IPS-15b (cell line): ENCODE results near the gene DDX39B.
A peak's percentile ranks its signal among the peaks of the same experiment; 100 is the strongest.
"Not testable (repeated sequence)": the region's sequence is repeated elsewhere in the genome, so short reads cannot be mapped to it uniquely, and the experiment has no call there.

Source experiments
- H3K27me3 ChIP-seq: one replicate; pipeline ENCODE4 v1.6.1; 2013; ENCODE audit warnings: low read length; ENCODE audit not compliant: control insufficient read depth, insufficient read depth
- H3K36me3 ChIP-seq: one replicate; pipeline ENCODE4 v1.6.1; 2013; ENCODE audit warnings: low read length; ENCODE audit not compliant: control insufficient read depth, insufficient read depth
- H3K4me1 ChIP-seq: one replicate; pipeline ENCODE4 v1.6.1; 2013; ENCODE audit warnings: mild to moderate bottlenecking, low read length; ENCODE audit not compliant: control insufficient read depth, insufficient read depth
- H3K4me3 ChIP-seq: one replicate; pipeline ENCODE4 v1.5.1; 2013; ENCODE audit warnings: low read depth, low read length
- H3K9ac ChIP-seq: one replicate; pipeline ENCODE4 v1.6.1; 2013; ENCODE audit warnings: low read depth, mild to moderate bottlenecking, low read length
- H3K9me3 ChIP-seq: one replicate; pipeline ENCODE4 v1.6.1; 2013; ENCODE audit warnings: mild to moderate bottlenecking, low read length; ENCODE audit not compliant: control insufficient read depth, insufficient read depth

The DDX39B gene

DNA sequence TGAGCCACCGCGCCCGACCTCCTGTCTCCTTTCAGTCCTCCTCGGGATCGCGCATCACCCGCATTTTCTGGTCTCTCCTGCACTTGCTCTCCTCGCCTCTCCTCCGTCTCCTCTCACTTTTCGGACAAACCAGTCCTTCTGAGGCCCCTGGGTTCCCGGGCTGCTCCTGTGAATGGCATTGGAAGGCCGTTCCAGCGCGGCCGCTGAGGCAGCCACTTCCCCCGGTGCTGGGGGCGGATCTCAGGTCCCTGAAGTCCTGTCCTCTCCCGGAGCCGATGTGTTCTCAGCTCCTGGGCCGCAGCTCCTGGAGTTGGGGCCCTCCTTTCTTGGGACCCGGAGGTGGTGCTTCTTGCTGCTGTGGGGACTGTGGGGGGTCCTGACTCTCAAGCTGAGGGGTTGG, 43.1 kb downstream of the DDX39B start:
- no peaks in the 10 kb centered on the region for H3K36me3 ChIP-seq
- no peaks in the 10 kb centered on the region for H3K9me3 ChIP-seq
- H3K4me3 ChIP-seq = peak overlapping the region; percentile 72
- peaks cover 37% of the 10 kb centered on the region for H3K27me3 ChIP-seq
- H3K9ac ChIP-seq = peak overlapping the region; percentile 54
- H3K4me1 ChIP-seq = no peaks in the 10 kb centered on the region

DNA sequence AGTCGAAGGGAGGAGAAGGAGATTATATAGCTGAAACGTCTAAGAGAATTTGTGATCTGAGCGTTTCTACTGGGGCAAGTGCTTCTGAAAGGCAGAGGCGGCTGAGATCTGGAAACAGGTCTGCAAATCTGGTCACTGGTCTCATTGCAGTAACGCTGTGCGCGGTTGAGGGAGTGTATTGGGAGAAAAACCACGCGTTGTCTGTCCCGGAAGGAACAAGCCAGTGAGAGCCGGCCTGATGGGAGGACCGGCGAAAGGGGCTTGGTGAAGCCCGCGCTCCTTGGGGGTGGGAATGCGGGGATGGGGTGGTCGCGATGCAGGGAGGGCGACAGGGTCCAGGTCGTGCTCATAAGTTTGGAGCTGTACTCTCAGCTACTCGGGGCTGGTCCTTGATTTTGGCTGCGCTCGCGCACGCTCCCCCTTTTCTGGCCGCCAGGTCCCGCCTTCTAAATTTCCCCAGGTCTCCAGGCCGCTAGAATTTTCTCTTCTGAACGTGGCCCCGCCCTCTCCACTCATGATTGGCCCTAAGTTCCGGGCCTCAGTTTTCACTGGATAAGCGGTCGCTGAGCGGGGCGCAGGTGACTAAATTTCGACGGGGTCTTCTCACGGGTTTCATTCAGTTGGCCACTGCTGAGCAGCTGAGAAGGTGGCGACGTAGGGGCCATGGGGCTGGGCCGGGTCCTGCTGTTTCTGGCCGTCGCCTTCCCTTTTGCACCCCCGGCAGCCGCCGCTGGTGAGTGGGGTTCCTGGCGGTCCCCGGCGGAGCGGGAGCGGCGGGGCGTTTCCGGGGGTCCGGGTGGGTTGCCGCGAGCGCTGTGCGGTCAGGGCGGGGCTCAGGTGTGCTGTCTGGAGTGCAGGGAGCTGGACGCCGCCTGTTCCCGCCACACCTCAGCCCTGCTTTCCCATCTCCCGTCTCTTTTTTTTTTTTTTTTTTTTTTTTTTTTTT, 44.0 kb downstream of the DDX39B start, which contains the start of gene MICB:
MICB (plus strand) TSS at position 615 of the 946 bp plus-strand sequence; CDS start at position 664, 49 bp downstream.
- no peaks in the 10 kb centered on the region for H3K36me3 ChIP-seq
- peak within 1 kb of the TSS; percentile 54 for H3K9ac ChIP-seq
- H3K9me3 ChIP-seq = no peaks in the 10 kb centered on the region
- H3K27me3 ChIP-seq = peaks cover 37% of the 10 kb centered on the region
- H3K4me3 ChIP-seq = peak within 1 kb of the TSS; percentile 72
- no peaks in the 10 kb centered on the region for H3K4me1 ChIP-seq

DNA sequence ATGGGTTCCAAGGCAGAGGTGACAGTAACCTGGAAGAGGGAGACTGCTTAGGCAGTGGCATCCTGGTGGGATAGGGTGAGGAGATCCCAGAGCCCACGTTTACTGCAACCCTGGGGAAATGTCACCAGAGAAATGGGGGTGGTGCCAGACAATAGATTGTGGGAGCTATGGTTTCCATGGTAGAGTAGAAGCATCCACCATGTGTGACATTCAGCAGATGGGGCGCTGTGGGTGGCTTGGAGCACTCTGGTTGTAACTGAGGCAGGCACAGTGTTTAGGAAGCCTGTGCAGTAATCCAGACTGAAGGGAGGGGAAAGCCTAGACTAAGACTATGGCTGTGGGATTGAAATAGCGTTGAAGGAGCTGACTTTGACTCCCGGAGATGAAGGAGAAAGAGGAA, 45.0 kb downstream of the DDX39B start:
- peaks cover 37% of the 10 kb centered on the region for H3K27me3 ChIP-seq
- not testable (repeated sequence) for H3K4me3 ChIP-seq, H3K4me1 ChIP-seq, H3K36me3 ChIP-seq, H3K9me3 ChIP-seq, H3K9ac ChIP-seq

DNA sequence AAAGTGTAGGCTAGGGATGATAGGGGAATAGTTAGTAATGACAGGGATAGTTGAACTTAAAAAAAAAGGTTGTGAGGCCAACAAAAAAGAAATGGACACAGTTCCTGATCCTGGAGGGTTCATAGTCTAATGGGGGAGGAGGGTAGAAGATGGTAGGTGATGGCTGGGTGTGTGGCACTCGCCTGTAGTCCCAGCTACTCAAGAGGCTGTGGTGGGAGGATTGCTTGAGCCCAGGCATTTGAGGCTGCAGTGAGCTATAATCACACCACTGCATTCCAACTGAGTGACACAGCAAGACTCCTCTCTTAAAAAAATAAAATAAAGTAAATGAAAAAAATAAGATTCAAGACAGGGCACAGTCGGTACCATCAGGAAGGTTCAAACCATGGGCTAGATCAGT, 46.2 kb downstream of the DDX39B start:
- Histone ChIP-seq H3K4me1 (no peaks in the 10 kb centered on the region), H3K4me3 (peak overlapping the region; percentile 79), H3K27me3 (peaks cover 37% of the 10 kb centered on the region), H3K9ac (no peak overlapping the region), H3K9me3 (no peaks in the 10 kb centered on the region), H3K36me3 (no peaks in the 10 kb centered on the region)

DNA sequence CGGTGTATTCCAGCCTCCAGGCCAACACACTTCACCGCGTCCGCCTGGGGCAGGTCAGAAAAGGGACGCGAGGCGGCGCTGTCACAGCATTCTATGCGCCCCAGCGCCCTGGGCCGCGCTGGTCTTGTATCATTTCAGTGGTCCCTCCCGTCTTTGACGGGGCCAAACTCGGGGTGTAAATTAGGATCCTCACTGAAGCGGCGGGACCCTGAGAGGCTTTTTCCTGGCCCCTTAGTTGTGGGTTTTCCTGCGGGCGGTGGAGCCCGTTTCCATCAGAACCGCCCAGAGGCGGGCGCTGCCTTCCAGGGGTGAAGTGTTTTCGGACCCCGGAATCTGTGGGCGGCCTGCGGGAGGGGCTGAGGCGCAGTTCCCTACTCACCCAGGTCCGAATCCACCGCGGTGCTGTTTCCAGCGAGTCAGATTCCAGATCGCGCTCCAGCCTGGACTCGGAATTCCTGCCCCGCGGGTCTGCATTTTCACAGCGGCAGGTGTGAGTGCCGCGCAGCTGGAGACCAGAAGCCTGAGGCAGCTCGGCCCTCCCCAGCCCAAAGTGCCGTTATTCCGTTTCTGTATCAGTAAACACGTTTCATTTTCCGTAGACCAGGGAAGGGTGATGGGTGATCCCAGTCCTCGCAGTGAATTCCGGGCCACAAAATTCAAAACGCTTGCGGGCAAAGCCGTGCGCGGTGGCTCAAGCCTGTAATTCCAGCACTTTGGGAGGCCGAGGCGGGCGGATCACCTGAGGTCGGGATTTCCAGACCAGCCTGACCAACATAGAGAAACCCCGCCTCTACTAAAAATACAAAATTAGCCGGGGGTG, 47.7 kb downstream of the DDX39B start:
- Histone ChIP-seq H3K4me1 (no peaks in the 10 kb centered on the region), H3K9ac (peak overlapping the region; percentile 47), H3K36me3 (no peaks in the 10 kb centered on the region), H3K4me3 (peak overlapping the region; percentile 79), H3K27me3 (peaks cover 32% of the 10 kb centered on the region), H3K9me3 (no peaks in the 10 kb centered on the region)

DNA sequence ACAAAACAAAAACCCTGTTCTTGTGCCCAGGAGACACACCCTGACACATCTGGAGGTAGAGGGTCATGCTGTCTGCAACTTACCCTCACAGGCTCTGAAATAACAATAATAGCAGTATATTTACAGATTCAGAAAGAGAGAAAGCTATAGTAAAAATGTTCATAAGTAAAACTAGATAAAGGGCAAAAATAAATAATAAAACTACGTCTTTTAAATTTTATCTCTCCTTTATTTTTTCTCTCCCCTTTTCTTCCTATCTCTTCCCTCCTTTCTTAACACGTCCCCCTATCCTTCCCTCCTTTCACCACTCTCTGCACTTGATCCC, 48.3 kb downstream of the DDX39B start:
- H3K36me3 ChIP-seq, H3K9me3 ChIP-seq, H3K9ac ChIP-seq, H3K4me1 ChIP-seq: not testable (repeated sequence)
- H3K4me3 ChIP-seq = peak overlapping the region; percentile 79
- peaks cover 26% of the 10 kb centered on the region for H3K27me3 ChIP-seq

DNA sequence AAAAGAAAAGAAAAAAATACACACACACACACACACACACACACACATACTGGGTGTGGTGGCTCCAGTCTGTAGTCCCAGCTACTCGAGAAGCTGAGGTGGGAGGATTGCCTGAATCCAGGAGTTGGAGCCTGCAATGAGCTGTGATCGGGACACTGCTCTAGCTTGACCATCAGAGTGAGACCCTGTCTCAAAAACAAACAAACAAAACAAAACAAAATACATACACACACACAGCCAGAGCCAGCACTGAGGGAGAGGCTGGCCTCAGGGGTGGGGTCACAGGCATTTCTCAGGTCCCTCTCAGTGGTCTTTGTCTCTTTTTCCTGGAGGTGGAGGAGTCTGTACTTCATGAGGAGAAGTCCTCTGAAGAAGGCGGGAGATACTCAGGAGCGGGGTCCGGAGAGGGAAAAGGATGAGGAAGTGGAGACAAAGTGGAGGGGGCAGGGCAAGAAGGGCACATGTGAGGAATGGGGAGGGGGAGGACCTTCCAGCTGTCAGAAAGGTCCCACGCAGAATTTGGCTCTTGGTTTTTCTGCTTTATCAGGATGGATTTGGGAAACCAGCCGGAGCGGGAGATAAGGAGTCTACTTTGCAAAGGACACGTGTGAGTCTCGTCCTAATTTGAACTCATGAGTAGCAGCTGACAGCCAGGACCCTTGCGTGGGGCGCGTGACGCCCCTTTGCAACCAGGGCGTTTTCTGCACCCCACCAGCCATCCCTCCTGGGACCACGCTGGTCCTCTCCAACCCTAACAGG, 51.5 kb downstream of the DDX39B start:
- H3K9me3 ChIP-seq = no peaks in the 10 kb centered on the region
- H3K36me3 ChIP-seq = no peaks in the 10 kb centered on the region
- peaks cover 3% of the 10 kb centered on the region for H3K27me3 ChIP-seq
- H3K4me1 ChIP-seq = no peaks in the 10 kb centered on the region
- H3K9ac ChIP-seq = no peak overlapping the region
- H3K4me3 ChIP-seq = no peak overlapping the region

DNA sequence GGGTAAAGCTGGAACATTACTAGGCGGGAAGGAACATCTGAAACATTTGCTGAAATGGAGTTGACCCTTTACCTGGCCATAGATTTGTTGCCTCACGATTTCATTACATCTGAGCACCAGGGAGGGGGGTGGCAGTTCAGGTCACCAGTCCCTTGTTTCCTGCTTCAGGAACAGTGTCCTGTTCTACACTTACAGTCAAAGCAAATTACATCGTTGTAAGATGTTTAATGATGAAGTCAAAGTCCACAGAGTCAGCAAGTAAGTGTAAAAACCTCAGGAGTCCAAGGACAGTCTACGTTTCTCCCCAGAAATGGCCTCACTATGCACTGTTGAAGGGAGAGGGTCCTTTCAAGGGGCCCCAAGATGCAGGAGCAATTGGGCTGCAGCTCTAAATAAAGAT, 52.7 kb downstream of the DDX39B start:
- Histone ChIP-seq H3K9ac (no peak overlapping the region), H3K36me3 (no peaks in the 10 kb centered on the region), H3K4me1 (no peaks in the 10 kb centered on the region), H3K4me3 (no peak overlapping the region), H3K27me3 (no peaks in the 10 kb centered on the region), H3K9me3 (no peaks in the 10 kb centered on the region)

DNA sequence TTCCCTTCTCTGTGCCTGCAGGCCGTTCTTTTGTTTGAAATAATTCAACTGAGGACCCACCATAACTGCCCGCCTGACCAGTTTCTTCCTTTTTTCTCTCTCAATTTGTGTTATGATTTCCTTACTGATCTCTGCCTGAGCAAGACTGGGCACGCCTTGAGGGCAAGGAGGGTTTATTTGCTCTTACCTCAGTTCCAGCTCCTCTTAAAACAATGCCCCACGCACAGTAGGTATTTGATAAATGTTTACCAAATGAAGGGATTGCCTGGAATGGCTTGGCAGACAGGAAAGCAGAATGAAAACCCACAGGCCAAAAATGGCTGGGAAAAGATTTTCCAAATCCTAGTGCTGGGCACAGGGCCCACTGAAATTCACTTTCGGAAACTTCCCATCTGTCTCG, 54.1 kb downstream of the DDX39B start:
- not testable (repeated sequence) for H3K36me3 ChIP-seq, H3K4me3 ChIP-seq, H3K27me3 ChIP-seq, H3K9me3 ChIP-seq, H3K9ac ChIP-seq, H3K4me1 ChIP-seq

DNA sequence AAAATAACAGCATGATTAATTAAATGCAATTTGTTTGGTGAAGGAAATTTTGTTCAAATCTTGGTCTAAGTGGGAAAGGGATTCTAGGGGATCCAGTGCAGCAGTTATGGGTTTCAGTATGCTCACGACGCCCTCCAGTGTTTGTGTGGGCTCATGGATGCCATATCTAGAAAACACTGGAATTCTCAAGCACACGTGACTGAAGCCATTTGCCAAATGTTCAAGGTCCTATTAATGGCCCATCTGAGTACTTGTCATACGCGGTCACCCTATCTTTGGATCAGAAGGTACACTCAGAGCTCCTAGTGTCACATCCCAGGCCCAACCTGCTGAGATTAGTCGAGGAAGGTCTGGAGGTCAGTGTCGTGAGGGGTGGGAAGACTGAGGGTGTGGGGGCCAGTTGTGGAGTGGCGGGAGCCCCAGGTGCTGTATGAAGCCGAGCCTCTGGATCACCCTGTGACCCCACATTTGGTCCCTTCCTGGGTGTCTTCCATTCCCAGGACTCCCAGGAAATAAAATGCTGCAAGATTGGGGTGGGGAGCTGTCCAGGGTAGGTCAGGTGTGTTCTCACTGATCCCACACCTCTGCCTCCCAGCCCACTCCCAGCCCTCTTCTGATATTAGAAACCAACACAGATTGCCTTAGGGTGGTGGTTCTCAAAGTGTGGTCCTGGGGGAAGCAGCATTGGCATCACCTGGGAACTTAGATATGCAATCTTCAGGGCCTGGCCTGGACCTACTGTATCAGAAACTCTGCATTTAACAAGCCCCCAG, 55.6 kb downstream of the DDX39B start:
- not testable (repeated sequence) for H3K4me1 ChIP-seq, H3K9ac ChIP-seq, H3K36me3 ChIP-seq, H3K9me3 ChIP-seq, H3K27me3 ChIP-seq, H3K4me3 ChIP-seq

DNA sequence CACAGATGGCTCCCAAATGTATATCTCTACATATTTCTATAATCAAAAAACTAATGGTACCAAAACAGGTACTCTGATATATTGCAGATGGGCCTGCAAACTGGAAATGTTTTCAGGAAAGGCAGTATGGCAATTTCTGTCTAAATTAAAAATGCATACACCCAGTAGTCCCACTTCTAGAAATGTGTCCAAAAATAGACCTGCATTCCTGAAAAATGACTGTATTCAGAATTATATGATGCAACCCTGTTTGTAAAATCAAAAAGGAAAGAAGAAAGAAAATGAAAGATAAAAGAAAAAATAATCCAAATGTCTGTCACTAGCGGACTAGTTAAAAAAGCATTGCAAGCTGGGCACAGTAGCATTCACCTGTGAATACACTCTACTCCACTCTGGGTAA, 56.7 kb downstream of the DDX39B start:
- no peaks in the 10 kb centered on the region for H3K4me1 ChIP-seq
- no peaks in the 10 kb centered on the region for H3K9me3 ChIP-seq
- H3K4me3 ChIP-seq = no peak overlapping the region
- no peaks in the 10 kb centered on the region for H3K36me3 ChIP-seq
- no peak overlapping the region for H3K9ac ChIP-seq
- H3K27me3 ChIP-seq = no peaks in the 10 kb centered on the region
